GM06990 (cell line): ENCODE measurements around the gene AVL9.

Experiments
- DNase-seq: peaks from one replicate; pipeline ENCODE4 v3.0.0-alpha.2; 2011; ENCODE audit not compliant: insufficient read length; ENCODE audit errors: extremely low read depth
- H3K27me3 ChIP-seq: replicated peaks from 2 replicates; pipeline ENCODE4 v1.6.0; 2011; ENCODE audit warnings: low read length; ENCODE audit not compliant: control insufficient read depth, insufficient read depth
- H3K36me3 ChIP-seq: 2 replicates; pipeline ENCODE4 v1.5.1; 2011; ENCODE audit warnings: low read length; ENCODE audit not compliant: control insufficient read depth, insufficient read depth
- H3K4me3 ChIP-seq: replicated peaks from 2 replicates; pipeline ENCODE4 v1.5.1; 2011; ENCODE audit warnings: low read depth, mild to moderate bottlenecking, control low read depth, low read length
- CTCF ChIP-seq: IDR thresholded peaks from 2 replicates; pipeline ENCODE4 v1.5.1; 2011; ENCODE audit warnings: low read length, control low read depth, mild to moderate bottlenecking, inconsistent platforms; ENCODE audit not compliant: insufficient read depth, poor library complexity, severe bottlenecking

AVL9 gene

DNA sequence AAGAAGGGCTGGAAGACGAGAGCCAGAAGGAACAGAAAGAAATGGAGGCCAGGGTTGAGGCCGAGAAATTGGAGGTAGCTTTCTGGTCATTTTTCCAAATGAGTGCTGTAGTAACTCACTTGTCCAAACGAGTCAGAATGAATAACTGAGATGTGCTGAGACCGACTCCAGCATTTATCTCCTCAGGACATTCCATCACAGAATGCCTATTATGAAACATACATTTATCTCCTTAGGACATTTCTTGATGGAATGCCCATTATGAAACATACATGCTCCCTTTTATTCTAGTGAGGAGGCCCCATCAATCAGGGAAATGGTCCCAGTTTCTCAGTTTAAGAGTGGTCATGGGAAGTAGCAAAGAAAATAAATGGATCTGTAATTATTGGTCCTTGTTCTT, 16.5 kb downstream of the AVL9 start:
- H3K4me3 ChIP-seq, result no peak overlapping the region
- no peak for DNase-seq
- H3K36me3 ChIP-seq, result no peaks in the 10 kb centered on the region; the same call in 1 of the 2 replicates
- no peaks in the 10 kb centered on the region for H3K27me3 ChIP-seq
- TF ChIP-seq CTCF, result no peak

- H3K36me3 ChIP-seq, result no peaks in the 10 kb centered on the region; the same call in 1 of the 2 replicates
- no peaks in the 10 kb centered on the region for H3K27me3 ChIP-seq
- TF ChIP-seq CTCF, result no peak
- DNase-seq, result no peak
- H3K4me3 ChIP-seq, result no peak overlapping the region
These were observed 17.9 kb downstream of the AVL9 start for GRCh38 chr7:32513210-32513609.

DNA sequence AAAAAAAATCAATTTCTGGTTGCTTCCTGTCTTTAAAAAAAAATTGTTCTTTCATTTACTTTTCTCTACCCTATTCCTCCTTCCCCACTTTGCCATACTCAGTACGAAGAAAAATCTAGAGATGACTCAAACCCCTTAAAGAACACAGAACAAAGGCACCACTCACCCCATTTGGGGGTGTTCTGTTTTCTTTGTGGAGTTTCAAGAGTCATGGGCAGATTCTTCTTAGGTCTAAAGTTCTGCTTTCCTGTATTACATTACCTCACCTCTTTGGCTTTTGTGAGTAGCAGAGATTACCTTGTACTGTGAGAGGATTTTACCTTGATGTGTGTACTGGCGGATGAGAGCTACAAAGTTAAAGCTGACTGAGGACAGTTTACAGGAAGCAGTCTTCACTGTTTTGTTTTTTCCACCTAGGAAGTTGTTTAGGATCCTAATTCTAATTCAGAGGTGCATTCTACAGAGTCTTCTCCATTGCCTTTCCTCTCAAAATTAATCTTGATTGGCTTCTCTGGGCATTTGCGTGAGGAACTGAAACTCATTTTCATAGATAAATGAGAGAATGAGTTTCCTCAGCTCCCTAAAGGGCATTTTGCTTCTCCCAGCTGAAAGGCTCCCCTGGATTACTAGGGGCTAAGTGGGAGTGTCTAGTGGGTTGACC, 20.7 kb downstream of the AVL9 start:
- Histone ChIP-seq H3K4me3 (no peak overlapping the region), H3K36me3 (no peaks in the 10 kb centered on the region), H3K27me3 (no peaks in the 10 kb centered on the region)
- TF ChIP-seq CTCF, result no peak
- peak; percentile 68 for DNase-seq

- no peaks in the 10 kb centered on the region; the same call in 1 of the 2 replicates for H3K36me3 ChIP-seq
- DNase-seq, result no peak
- H3K27me3 ChIP-seq, result no peaks in the 10 kb centered on the region
- no peak for TF ChIP-seq CTCF
- no peak overlapping the region for H3K4me3 ChIP-seq
These were observed 21.3 kb downstream of the AVL9 start for GRCh38 chr7:32516551-32517100.

- Histone ChIP-seq H3K27me3 (no peaks in the 10 kb centered on the region), H3K36me3 (no peaks in the 10 kb centered on the region; the same call in 1 of the 2 replicates), H3K4me3 (no peak overlapping the region)
- TF ChIP-seq CTCF, result no peak
- DNase-seq, result no peak
These were observed 23.3 kb downstream of the AVL9 start for GRCh38 chr7:32518534-32519140.

- TF ChIP-seq CTCF, result no peak
- Histone ChIP-seq H3K4me3 (no peak overlapping the region), H3K36me3 (no peaks in the 10 kb centered on the region; the same call in 1 of the 2 replicates), H3K27me3 (no peaks in the 10 kb centered on the region)
- DNase-seq, result no peak
These were observed 24.5 kb downstream of the AVL9 start for GRCh38 chr7:32519763-32520162.
